Thyroid gland (tissue), 4 donors: ENCODE measurements around the gene DPP3.
"Not testable (repeated sequence)": the region's sequence is repeated elsewhere in the genome, so short reads cannot be mapped to it uniquely, and the experiment has no call there.

ENCODE experiments used
- CTCF ChIP-seq, 6 experiments: fragments of 200-600 bp in 3 of 6; fragments of 450-650 bp in 3 of 6; sonication (generic) in 3 of 6; IDR thresholded peaks; one replicate each; pipeline ENCODE4 v1.5.1; 2016 to 2019; ENCODE audit warnings: antibody characterized with exemption in 6 of 6, mild to moderate bottlenecking in 2 of 6, inconsistent platforms in 1 of 6, moderate library complexity in 1 of 6
- POLR2A ChIP-seq, 2 donors: fragments of 450-650 bp; IDR thresholded peaks; one replicate each; pipeline ENCODE4 v1.6.1; 2017; ENCODE audit warnings: antibody characterized with exemption in 2 of 2, mild to moderate bottlenecking in 2 of 2, moderate library complexity in 1 of 2

GRCh38 chr11:66464116-66464515 lies 16.1 kb upstream of the DPP3 start:
- not testable (repeated sequence) for TF ChIP-seq CTCF, POLR2A (IDR thresholded peaks at IDR 0.05)
